H1 (cell line): ENCODE results near the gene OPN1MW3. TPM values are rescaled to one million over a fixed set of nuclear protein-coding genes. Genes with fewer than 3 reads are reported as not detected.

ENCODE experiments used
- RFX5 ChIP-seq: IDR thresholded peaks from 2 replicates; pipeline ENCODE4 v1.6.1; 2011; ENCODE audit warnings: low read depth, low read length, improper control_type of control experiment, borderline replicate concordance
- SRF ChIP-seq: IDR thresholded peaks from 2 replicates; pipeline ENCODE4 v1.6.1; 2011; ENCODE audit warnings: mild to moderate bottlenecking, low read depth, low read length, moderate library complexity
- polyA plus RNA-seq, 7 experiments: library from polyadenylated mRNA; depleted of rRNA in 3 of 7; stranded (reverse) in 5 of 7; unstranded in 2 of 7; fragments of >200 nt in 5 of 7; fragments of 200-250 nt in 2 of 7; gene quantifications; 1 replicate in 5 of 7; 2 replicates in 1 of 7; 4 replicates in 1 of 7; pipeline versions ENCODE4 v1.2.1 to v1.2.3, GENCODE V29; 2011 to 2013; ENCODE audit warnings: missing spikeins in 2 of 7, mixed read lengths in 2 of 7
- total RNA-seq: library from RNA; stranded (reverse); fragmentation: NEBNext Ultra II Directional; extraction: Animal tissue kit (Norgen Biotek cat#: 25700); gene quantifications from 2 replicates; pipeline ENCODE4 v1.2.1, GENCODE V29; 2021

The OPN1MW3 gene
- total and polyA plus RNA-seq, 2 of the 8 experiments (the other 6 are each of a cell fraction or from before 2014, with no cell fraction given), result not detected

- TF ChIP-seq RFX5 (no peak), SRF (no peak)
- TF ChIP-seq, all 59 proteins: peak for 0
Measured at GRCh38 chrX:154310616-154311536, 53.5 kb downstream of the OPN1MW3 start (continued).
